Neural crest cell (in vitro differentiated cells): ENCODE data around the gene GABRR3. TPM values are rescaled to one million over a fixed set of nuclear protein-coding genes. Genes with fewer than 3 reads are reported as not detected.

Experiments used
- DNase-seq: peaks from one replicate; pipeline ENCODE4 v3.0.0; 2021; ENCODE audit warnings: low read depth, mixed read lengths, low spot score
- H3K27ac Mint-ChIP-seq: one replicate; pipeline ENCODE4 v1.8.0; 2021; ENCODE audit warnings: mild to moderate bottlenecking, mixed read lengths; ENCODE audit not compliant: unreplicated experiment
- H3K27me3 Mint-ChIP-seq: 2 replicates; pipeline ENCODE4 v1.8.0; 2021; ENCODE audit warnings: low read depth, mild to moderate bottlenecking, mixed read lengths
- H3K36me3 Mint-ChIP-seq: 2 replicates; pipeline ENCODE4 v1.8.0; 2021; ENCODE audit warnings: low read depth, mild to moderate bottlenecking, mixed read lengths
- H3K4me1 Mint-ChIP-seq: 2 replicates; pipeline ENCODE4 v1.8.0; 2021; ENCODE audit warnings: mixed read lengths
- H3K4me3 Mint-ChIP-seq: one replicate; pipeline ENCODE4 v1.8.0; 2021; ENCODE audit warnings: mild to moderate bottlenecking, mixed read lengths
- H3K9me3 Mint-ChIP-seq: 2 replicates; pipeline ENCODE4 v1.8.0; 2021; ENCODE audit warnings: mixed read lengths
- CTCF ChIP-seq: fragments of 200-600 bp; sonication (generic); conservative IDR thresholded peaks from 2 replicates; pipeline ENCODE4 v1.5.0; 2021; ENCODE audit warnings: antibody characterized with exemption, mild to moderate bottlenecking
- total RNA-seq: library from RNA; stranded (reverse); gene quantifications from 2 replicates; pipeline ENCODE4 v1.2.1, GENCODE V29; 2021

GABRR3 gene
- total RNA-seq, 1 donor from 2014 or later = not detected

GRCh38 chr3:98025392-98025945 is 9.6 kb downstream of the GABRR3 start:
- no peak for DNase-seq
- no peak for TF ChIP-seq CTCF
- no peaks in the 10 kb centered on the region for H3K9me3 Mint-ChIP-seq
- H3K4me1 Mint-ChIP-seq = no peaks in the 10 kb centered on the region
- no peaks in the 10 kb centered on the region for H3K36me3 Mint-ChIP-seq
- peaks cover 7% of the 10 kb centered on the region for H3K27me3 Mint-ChIP-seq
- H3K4me3 Mint-ChIP-seq = no peak overlapping the region
- no peak overlapping the region for H3K27ac Mint-ChIP-seq

GRCh38 chr3:98022978-98023820 is 11.9 kb downstream of the GABRR3 start:
- Mint-ChIP-seq H3K27me3 (peaks cover 7% of the 10 kb centered on the region), H3K4me3 (no peak overlapping the region), H3K4me1 (no peaks in the 10 kb centered on the region), H3K27ac (no peak overlapping the region), H3K36me3 (no peaks in the 10 kb centered on the region), H3K9me3 (no peaks in the 10 kb centered on the region)
- peak; percentile 98 for DNase-seq
- peak; percentile 97 for TF ChIP-seq CTCF

- no peak for DNase-seq
- H3K27me3 Mint-ChIP-seq = peaks cover 7% of the 10 kb centered on the region
- TF ChIP-seq CTCF = no peak
- no peak overlapping the region for H3K27ac Mint-ChIP-seq
- H3K4me3 Mint-ChIP-seq = no peak overlapping the region
- H3K4me1 Mint-ChIP-seq = no peaks in the 10 kb centered on the region
- H3K9me3 Mint-ChIP-seq = no peaks in the 10 kb centered on the region
- no peaks in the 10 kb centered on the region for H3K36me3 Mint-ChIP-seq
These were observed 13.1 kb downstream of the GABRR3 start for GRCh38 chr3:98021830-98022560.

- Mint-ChIP-seq H3K27ac (no peak overlapping the region), H3K27me3 (peaks cover 5% of the 10 kb centered on the region), H3K4me3 (no peak overlapping the region), H3K4me1 (no peaks in the 10 kb centered on the region), H3K9me3 (no peaks in the 10 kb centered on the region), H3K36me3 (no peaks in the 10 kb centered on the region)
- DNase-seq = no peak
- TF ChIP-seq CTCF = no peak
These were observed 14.7 kb downstream of the GABRR3 start for GRCh38 chr3:98020412-98020811.

GRCh38 chr3:98018301-98018700 is 16.8 kb downstream of the GABRR3 start:
- H3K4me1 Mint-ChIP-seq = no peaks in the 10 kb centered on the region
- H3K27ac Mint-ChIP-seq = no peak overlapping the region
- H3K4me3 Mint-ChIP-seq = no peak overlapping the region
- no peaks in the 10 kb centered on the region for H3K9me3 Mint-ChIP-seq
- TF ChIP-seq CTCF = no peak
- DNase-seq = no peak
- peaks cover 3% of the 10 kb centered on the region for H3K27me3 Mint-ChIP-seq
- H3K36me3 Mint-ChIP-seq = no peaks in the 10 kb centered on the region
